ENCODE measurements around the gene TTC5.
A peak's percentile ranks its signal among the peaks of the same experiment; 100 is the strongest.
"Not testable (repeated sequence)": the region's sequence is repeated elsewhere in the genome, so short reads cannot be mapped to it uniquely, and the experiment has no call there.

Gene TTC5

GRCh38 chr14:20305265-20306078 lies at the start of gene TTC5:
Gene TTC5 (minus strand): TSS chr14:20305951. CDS start chr14:20305937, 14 bp downstream.
- DNase-seq (ENCODE audit: low spot score), result peak; percentile 94

GRCh38 chr14:20350860-20351259 lies 45.1 kb upstream of the TTC5 start:
- DNase-seq (ENCODE audit: low spot score), result no peak

GRCh38 chr14:20350282-20350681 lies 44.5 kb upstream of the TTC5 start:
- no peak for DNase-seq (ENCODE audit: low spot score)

GRCh38 chr14:20347747-20348146 lies 42.0 kb upstream of the TTC5 start:
- no peak for DNase-seq (ENCODE audit: low spot score)

- no peak for DNase-seq (ENCODE audit: low spot score)
Observed at GRCh38 chr14:20346713-20347112, 41.0 kb upstream of the TTC5 start.

GRCh38 chr14:20345366-20345765 lies 39.6 kb upstream of the TTC5 start:
- DNase-seq (ENCODE audit: low spot score), result no peak

GRCh38 chr14:20343862-20344220 lies 38.1 kb upstream of the TTC5 start:
- no peak for DNase-seq (ENCODE audit: low spot score)

GRCh38 chr14:20343092-20343861 lies 37.5 kb upstream of the TTC5 start, which contains the start of gene PARP2:
Gene PARP2 (plus strand): TSS chr14:20343635. CDS start chr14:20343642, 7 bp downstream.
- DNase-seq (ENCODE audit: low spot score), result peak; percentile 97

GRCh38 chr14:20341646-20342045 lies 35.9 kb upstream of the TTC5 start:
- no peak for DNase-seq (ENCODE audit: low spot score)

GRCh38 chr14:20341032-20341431 lies 35.3 kb upstream of the TTC5 start:
- DNase-seq (ENCODE audit: low spot score), result not testable (repeated sequence)

- no peak for DNase-seq (ENCODE audit: low spot score)
Observed at GRCh38 chr14:20334017-20334416, 28.3 kb upstream of the TTC5 start.

GRCh38 chr14:20333494-20333841 lies 27.7 kb upstream of the TTC5 start:
- no peak for DNase-seq (ENCODE audit: low spot score)

- DNase-seq (ENCODE audit: low spot score), result peak; percentile 72
Observed at GRCh38 chr14:20332788-20333493, 27.2 kb upstream of the TTC5 start, which contains the start of gene CCNB1IP1. Gene CCNB1IP1 (minus strand): TSS chr14:20333279. CDS start chr14:20316523, 16,756 bp downstream.

- no peak for DNase-seq (ENCODE audit: low spot score)
Observed at GRCh38 chr14:20332431-20332787, 26.7 kb upstream of the TTC5 start.

GRCh38 chr14:20331053-20331613 lies 25.4 kb upstream of the TTC5 start:
- no peak for DNase-seq (ENCODE audit: low spot score)

- no peak for DNase-seq (ENCODE audit: low spot score)
Observed at GRCh38 chr14:20329355-20329754, 23.6 kb upstream of the TTC5 start.

- no peak for DNase-seq (ENCODE audit: low spot score)
Observed at GRCh38 chr14:20328705-20329104, 23.0 kb upstream of the TTC5 start.

GRCh38 chr14:20327005-20327869 lies 21.5 kb upstream of the TTC5 start:
- peak; percentile 72 for DNase-seq (ENCODE audit: low spot score)

GRCh38 chr14:20317720-20318119 lies 12.0 kb upstream of the TTC5 start:
- DNase-seq (ENCODE audit: low spot score), result no peak

GRCh38 chr14:20314026-20314425 lies 8.3 kb upstream of the TTC5 start:
- DNase-seq (ENCODE audit: low spot score), result no peak

GRCh38 chr14:20306079-20306423 lies 300 bp upstream of the TTC5 start:
- no peak for DNase-seq (ENCODE audit: low spot score)
